T-cell (primary cell): ENCODE data around the gene PIH1D1. TPM values are rescaled to one million over a fixed set of nuclear protein-coding genes. Genes with fewer than 3 reads are reported as not detected.

Experiments used
- ATAC-seq, 4 experiments: fragments of 200-7000 bp in 3 of 4; fragments of 150-1000 bp in 1 of 4; cut with Tn5 transposase; replicated peaks in 1 of 4; 1 replicate in 3 of 4; 2 replicates in 1 of 4; pipeline ENCODE4 v1.10.0; 2021; ENCODE audit warnings: moderate library complexity in 3 of 4, mild to moderate bottlenecking in 2 of 4, moderate number of reproducible peaks in 1 of 4
- CTCF ChIA-PET, 2 donors: fragments of 300-600 bp; sonication (Branson Sonifier 250); formaldehyde crosslinking; loops; one replicate each; lab custom pipeline; 2022; ENCODE audit warnings: antibody characterized with exemption in 2 of 2; lab: Charles Lee
- POLR2A ChIA-PET, 2 donors: fragments of 300-600 bp; sonication (Branson Sonifier 250); formaldehyde crosslinking; loops; one replicate each; lab custom pipeline; 2022; ENCODE audit warnings: antibody characterized with exemption in 2 of 2; lab: Charles Lee
- DNase-seq, 35 experiments: peaks; one replicate each; pipeline versions ENCODE4 v3.0.0 to v3.0.0-alpha.2; 2013 to 2023
- H3K27ac ChIP-seq: one replicate; pipeline ENCODE4 v1.5.1; 2013; ENCODE audit warnings: low read length
- H3K27me3 ChIP-seq, 2 experiments: replicated peaks in 1 of 2; 1 replicate in 1 of 2; 2 replicates in 1 of 2; pipeline versions ENCODE4 v1.6.1 to v1.7.0; 2013; ENCODE audit warnings: low read length in 1 of 2, mixed read lengths in 1 of 2; ENCODE audit not compliant: control insufficient read depth in 2 of 2, insufficient read depth in 2 of 2; ENCODE audit errors: extremely low read depth in 1 of 2
- H3K36me3 ChIP-seq, 2 donors: 1 replicate in 1 of 2; 2 replicates in 1 of 2; pipeline versions ENCODE4 v1.6.1 to v1.7.0; 2013; ENCODE audit warnings: low read length in 1 of 2; ENCODE audit not compliant: control insufficient read depth in 2 of 2, insufficient read depth in 1 of 2; ENCODE audit errors: extremely low read depth in 1 of 2
- H3K4me1 ChIP-seq, 2 experiments: 1 replicate in 1 of 2; 2 replicates in 1 of 2; pipeline versions ENCODE4 v1.6.1 to v1.7.0; 2013; ENCODE audit warnings: low read length in 2 of 2, mixed read lengths in 1 of 2; ENCODE audit not compliant: insufficient read depth in 2 of 2, control insufficient read depth in 1 of 2; ENCODE audit errors: extremely low read depth in 1 of 2
- H3K4me3 ChIP-seq, 2 donors: 1 replicate in 1 of 2; 2 replicates in 1 of 2; pipeline versions ENCODE4 v1.5.1 to v1.7.0; 2013; ENCODE audit warnings: mild to moderate bottlenecking in 2 of 2, low read length in 1 of 2, moderate library complexity in 1 of 2; ENCODE audit not compliant: control insufficient read depth in 1 of 2; ENCODE audit errors: extremely low read depth in 1 of 2
- H3K9me3 ChIP-seq: 2 replicates; pipeline ENCODE4 v1.7.0; 2013
- H3K27ac Mint-ChIP-seq, 2 donors: one replicate each; pipeline ENCODE4 v1.8.0; 2020 to 2021; ENCODE audit warnings: mild to moderate bottlenecking in 2 of 2, mixed read lengths in 2 of 2
- H3K27me3 Mint-ChIP-seq, 2 donors: one replicate each; pipeline ENCODE4 v1.8.0; 2021 to 2022; ENCODE audit warnings: mixed read lengths in 2 of 2
- H3K36me3 Mint-ChIP-seq: one replicate; pipeline ENCODE4 v1.8.0; 2021; ENCODE audit warnings: mixed read lengths
- H3K4me1 Mint-ChIP-seq, 3 donors: one replicate each; pipeline ENCODE4 v1.8.0; 2020 to 2022; ENCODE audit warnings: mixed read lengths in 3 of 3, mild to moderate bottlenecking in 1 of 3
- H3K4me3 Mint-ChIP-seq, 3 donors: one replicate each; pipeline ENCODE4 v1.8.0; 2020 to 2022; ENCODE audit warnings: mild to moderate bottlenecking in 3 of 3, mixed read lengths in 3 of 3, moderate library complexity in 3 of 3
- H3K9me3 Mint-ChIP-seq, 3 donors: one replicate each; pipeline ENCODE4 v1.8.0; 2020 to 2022; ENCODE audit warnings: mixed read lengths in 3 of 3
- WGBS: methylation state at CpG from one replicate; pipeline ENCODE4 v1.1.5; 2013; ENCODE audit warnings: missing lambda C conversion rate; ENCODE audit not compliant: insufficient coverage; 5-methylcytosine and 5-hydroxymethylcytosine counted together
- total RNA-seq, 35 experiments: library from RNA in 6 of 35; stranded (reverse) in 6 of 35; fragments of 120-200 nt in 1 of 35; gene quantifications; one replicate each; pipeline versions ENCODE4 v1.2.1 to v1.2.4 and lab custom pipeline; 2013 to 2026

PIH1D1 gene
- total RNA-seq, 5 donors from 2014 or later (not counting 1 experiment from before 2014, with no cell fraction given): 122 to 196 (median 163) TPM

GRCh38 chr19:49432141-49433073 is 19.2 kb downstream of the PIH1D1 start:
- H3K9me3 ChIP-seq: no peaks in the 10 kb centered on the region
- no peaks in the 10 kb centered on the region for H3K36me3 ChIP-seq
- DNase-seq (peak in 4 of 35 experiments; percentile 29 to 50 (median 34)), ATAC-seq (peak; percentile 57 to 61 (median 60))
- H3K27me3 ChIP-seq: peaks cover 11 to 100% of the 10 kb centered on the region in 2 experiments
- H3K4me3 ChIP-seq: peak overlapping the region in 1 of 2 donors; percentile 32
- H3K9me3 Mint-ChIP-seq: no peaks in the 10 kb centered on the region
- H3K27ac ChIP-seq: no peak overlapping the region
- 17% methylated on average over 54 of the region's 63 CpGs for WGBS
- peak overlapping the region in 1 of 3 donors; percentile 42 for H3K4me3 Mint-ChIP-seq
- H3K27me3 Mint-ChIP-seq: peaks cover 68 to 92% of the 10 kb centered on the region in 2 donors
- ChIA-PET CTCF (no interaction called here), POLR2A (no interaction called here)
- no peaks in the 10 kb centered on the region for H3K36me3 Mint-ChIP-seq
- H3K4me1 Mint-ChIP-seq: peaks cover 37 to 52% (median 45%) of the 10 kb centered on the region in 3 donors
- peak overlapping the region in 1 of 2 donors; percentile 19 for H3K27ac Mint-ChIP-seq
- peaks cover 7 to 60% of the 10 kb centered on the region in 2 experiments for H3K4me1 ChIP-seq

GRCh38 chr19:49431330-49431749 is 20.3 kb downstream of the PIH1D1 start:
- H3K4me1 Mint-ChIP-seq: peaks cover 41 to 52% (median 49%) of the 10 kb centered on the region in 3 donors
- ChIA-PET CTCF (interaction anchor here in 1 of 2 donors (0.6 kb wide), 1 partner anchor 118 kb away, joined by 10 read pairs; no protein-coding TSS in a partner anchor), POLR2A (no interaction called here)
- no peak overlapping the region for H3K27ac ChIP-seq
- peaks cover 11 to 100% of the 10 kb centered on the region in 2 experiments for H3K27me3 ChIP-seq
- H3K4me3 Mint-ChIP-seq: no peak overlapping the region
- no peak overlapping the region for H3K27ac Mint-ChIP-seq
- H3K4me1 ChIP-seq: peaks cover 7 to 59% of the 10 kb centered on the region in 2 experiments
- DNase-seq (peak in 2 of 35 experiments; percentile 29 to 54), ATAC-seq (peak in 1 of 4 experiments; percentile 48)
- peaks cover 6% of the 10 kb centered on the region for H3K36me3 Mint-ChIP-seq
- no peaks in the 10 kb centered on the region for H3K9me3 ChIP-seq
- peaks cover 70 to 92% of the 10 kb centered on the region in 2 donors for H3K27me3 Mint-ChIP-seq
- H3K36me3 ChIP-seq: no peaks in the 10 kb centered on the region
- H3K9me3 Mint-ChIP-seq: no peaks in the 10 kb centered on the region
- no peak overlapping the region for H3K4me3 ChIP-seq
- 39% methylated on average over 24 of the region's 29 CpGs for WGBS

GRCh38 chr19:49430678-49431329 is 20.8 kb downstream of the PIH1D1 start:
- H3K4me1 ChIP-seq: peaks cover 7 to 59% of the 10 kb centered on the region in 2 experiments
- H3K4me3 Mint-ChIP-seq: no peak overlapping the region
- peak overlapping the region in 1 of 2 donors; percentile 52 for H3K27ac Mint-ChIP-seq
- ChIA-PET CTCF (interaction anchor here in 1 of 2 donors (0.6 kb wide), 1 partner anchor 118 kb away, joined by 10 read pairs; no protein-coding TSS in a partner anchor), POLR2A (no interaction called here)
- peaks cover 71 to 92% of the 10 kb centered on the region in 2 donors for H3K27me3 Mint-ChIP-seq
- DNase-seq (peak in 1 of 35 experiments; percentile 48), ATAC-seq (peak in 1 of 4 experiments; percentile 37)
- H3K4me3 ChIP-seq: no peak overlapping the region
- H3K27me3 ChIP-seq: peaks cover 13 to 100% of the 10 kb centered on the region in 2 experiments
- H3K9me3 ChIP-seq: no peaks in the 10 kb centered on the region
- peaks cover 39 to 52% (median 48%) of the 10 kb centered on the region in 3 donors for H3K4me1 Mint-ChIP-seq
- no peaks in the 10 kb centered on the region for H3K9me3 Mint-ChIP-seq
- H3K36me3 ChIP-seq: no peaks in the 10 kb centered on the region
- WGBS: 55% methylated on average over 26 of the region's 28 CpGs
- peaks cover 6% of the 10 kb centered on the region for H3K36me3 Mint-ChIP-seq
- H3K27ac ChIP-seq: no peak overlapping the region

DNA sequence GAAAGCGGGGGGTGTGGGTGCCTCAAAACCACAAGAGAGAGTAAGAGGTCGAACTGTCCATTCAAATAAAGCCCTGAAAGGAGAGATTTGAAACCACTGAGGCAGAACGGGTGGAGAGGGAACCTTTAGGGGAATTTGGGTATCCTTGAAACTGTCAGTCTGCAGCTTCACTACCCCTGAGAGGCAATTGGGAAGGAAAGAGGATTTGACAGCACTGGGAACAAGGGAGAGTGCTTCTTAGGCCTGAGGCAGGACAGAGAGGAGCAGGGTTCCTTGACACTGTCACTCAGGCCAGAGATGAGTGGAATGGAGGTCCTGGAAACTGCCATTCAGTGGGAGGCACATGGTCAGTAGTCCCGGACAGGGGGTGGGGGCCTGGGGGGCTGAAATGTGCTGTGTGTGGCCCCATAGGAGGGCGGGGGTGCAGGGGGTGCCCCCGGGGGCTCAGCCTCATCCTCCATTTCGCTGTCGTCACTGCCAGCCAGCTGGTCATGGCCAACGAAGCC is 21.4 kb downstream of the PIH1D1 start:
- H3K36me3 ChIP-seq: no peaks in the 10 kb centered on the region
- Mint-ChIP-seq H3K9me3 (no peaks in the 10 kb centered on the region), H3K36me3 (peaks cover 6% of the 10 kb centered on the region), H3K4me3 (no peak overlapping the region), H3K4me1 (peaks cover 43 to 53% (median 52%) of the 10 kb centered on the region in 3 donors), H3K27ac (peak overlapping the region in 1 of 2 donors; percentile 32), H3K27me3 (peaks cover 71 to 92% of the 10 kb centered on the region in 2 donors)
- H3K4me3 ChIP-seq: no peak overlapping the region
- ATAC-seq (no peak), DNase-seq (no peak)
- no peaks in the 10 kb centered on the region for H3K9me3 ChIP-seq
- POLR2A ChIA-PET: no interaction called here
- peaks cover 16 to 100% of the 10 kb centered on the region in 2 experiments for H3K27me3 ChIP-seq
- CTCF ChIA-PET: no interaction called here
- no peak overlapping the region for H3K27ac ChIP-seq
- WGBS: 57% methylated on average over 8 of the region's 9 CpGs
- H3K4me1 ChIP-seq: peaks cover 7 to 58% of the 10 kb centered on the region in 2 experiments

DNA sequence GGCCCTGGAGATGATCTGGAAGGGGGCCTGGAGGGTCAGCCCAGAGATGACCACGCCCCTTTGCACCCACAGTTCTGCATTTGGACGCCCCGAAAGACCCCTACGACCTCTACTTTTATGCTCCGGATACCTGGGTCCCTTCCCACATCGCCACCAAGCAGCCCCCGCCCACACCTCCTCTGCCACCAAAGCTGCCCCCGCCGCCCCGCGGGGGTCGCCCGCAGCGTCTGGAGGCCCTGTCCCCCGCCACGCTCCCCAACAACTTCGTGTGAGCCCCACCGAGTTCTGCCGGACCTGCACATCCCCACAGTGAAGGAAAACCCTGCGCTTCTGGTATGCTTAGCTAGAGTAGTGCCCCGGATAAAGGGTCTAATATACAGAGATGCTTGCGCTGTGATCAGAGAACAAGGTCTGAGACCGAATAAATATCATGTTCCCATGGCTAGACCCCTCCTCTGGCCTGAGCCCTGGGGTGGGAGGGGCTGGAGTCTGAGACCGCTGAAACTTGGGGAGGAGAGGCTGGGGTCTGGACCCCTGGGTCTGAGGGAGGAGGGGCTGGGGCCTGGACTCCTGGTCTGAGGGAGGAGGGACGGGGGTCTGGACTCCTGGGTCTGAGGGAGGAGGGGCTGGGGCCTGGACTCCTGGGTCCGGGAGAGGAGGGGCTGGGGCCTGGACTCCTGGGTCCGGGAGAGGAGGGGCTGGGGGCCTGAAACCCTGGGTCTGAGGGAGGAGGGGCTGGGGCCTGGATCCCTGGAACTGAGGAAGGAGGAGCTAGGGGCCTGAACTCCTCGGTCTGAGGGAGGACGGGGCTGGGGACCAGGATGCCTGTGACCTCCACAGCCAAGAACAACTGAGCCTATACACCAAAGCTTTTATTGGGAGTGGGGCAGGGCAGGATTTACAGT is 22.8 kb downstream of the PIH1D1 start:
- Histone ChIP-seq H3K27me3 (peaks cover 16 to 99% of the 10 kb centered on the region in 2 experiments), H3K36me3 (no peaks in the 10 kb centered on the region), H3K9me3 (no peaks in the 10 kb centered on the region), H3K4me3 (peak overlapping the region in 1 of 2 donors; percentile 2), H3K4me1 (peaks cover 7 to 61% of the 10 kb centered on the region in 2 experiments), H3K27ac (no peak overlapping the region)
- 31% methylated on average over 13 of the region's 29 CpGs for WGBS
- POLR2A ChIA-PET: no interaction called here
- Mint-ChIP-seq H3K4me3 (peak overlapping the region; percentile 37 to 62 (median 49)), H3K9me3 (no peaks in the 10 kb centered on the region), H3K36me3 (peaks cover 6% of the 10 kb centered on the region), H3K27ac (no peak overlapping the region), H3K4me1 (peaks cover 52 to 65% (median 64%) of the 10 kb centered on the region in 3 donors), H3K27me3 (peaks cover 71 to 91% of the 10 kb centered on the region in 2 donors)
- CTCF ChIA-PET: interaction anchor here in 1 of 2 donors (0.7 kb wide), 1 partner anchor 88 kb away, joined by 3 read pairs; no protein-coding TSS in a partner anchor
- DNase-seq: no peak
- ATAC-seq: no peak
